GM12865 (cell line): ENCODE data around the gene MCC.
"Not testable (repeated sequence)": the region's sequence is repeated elsewhere in the genome, so short reads cannot be mapped to it uniquely, and the experiment has no call there.

Source experiments
- DNase-seq: peaks from one replicate; pipeline ENCODE4 v3.0.0; 2010; ENCODE audit warnings: low read depth
- H3K4me3 ChIP-seq: 2 replicates; pipeline ENCODE4 v1.5.1; 2011; ENCODE audit warnings: mild to moderate bottlenecking, low read depth, low read length, control low read depth
- TF ChIP-seq, protein P1 (sequence below): IDR thresholded peaks from 2 replicates; pipeline ENCODE4 v1.5.1; 2011; ENCODE audit warnings: low read length, control low read depth, low read depth, inconsistent platforms; ENCODE audit not compliant: insufficient read depth; ENCODE audit errors: missing control alignments

Gene MCC

DNA sequence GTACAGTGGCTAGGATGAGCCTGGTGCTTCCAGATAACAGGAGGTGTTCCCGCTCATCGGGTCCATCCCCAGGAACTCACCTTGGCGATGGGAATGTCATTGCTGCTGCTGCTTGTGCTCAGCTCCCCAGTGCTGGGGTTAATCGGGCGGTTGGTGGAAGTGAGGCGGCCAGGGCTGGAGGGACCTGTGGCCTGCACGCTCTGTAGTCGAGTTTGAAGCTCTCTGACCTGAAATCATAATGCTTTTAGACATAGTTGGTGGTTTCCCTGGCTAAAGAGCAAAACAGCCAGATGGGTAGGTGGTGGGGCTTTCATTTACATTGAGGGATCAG, 403.2 kb downstream of the MCC start:
- TF ChIP-seq, protein P1, sequence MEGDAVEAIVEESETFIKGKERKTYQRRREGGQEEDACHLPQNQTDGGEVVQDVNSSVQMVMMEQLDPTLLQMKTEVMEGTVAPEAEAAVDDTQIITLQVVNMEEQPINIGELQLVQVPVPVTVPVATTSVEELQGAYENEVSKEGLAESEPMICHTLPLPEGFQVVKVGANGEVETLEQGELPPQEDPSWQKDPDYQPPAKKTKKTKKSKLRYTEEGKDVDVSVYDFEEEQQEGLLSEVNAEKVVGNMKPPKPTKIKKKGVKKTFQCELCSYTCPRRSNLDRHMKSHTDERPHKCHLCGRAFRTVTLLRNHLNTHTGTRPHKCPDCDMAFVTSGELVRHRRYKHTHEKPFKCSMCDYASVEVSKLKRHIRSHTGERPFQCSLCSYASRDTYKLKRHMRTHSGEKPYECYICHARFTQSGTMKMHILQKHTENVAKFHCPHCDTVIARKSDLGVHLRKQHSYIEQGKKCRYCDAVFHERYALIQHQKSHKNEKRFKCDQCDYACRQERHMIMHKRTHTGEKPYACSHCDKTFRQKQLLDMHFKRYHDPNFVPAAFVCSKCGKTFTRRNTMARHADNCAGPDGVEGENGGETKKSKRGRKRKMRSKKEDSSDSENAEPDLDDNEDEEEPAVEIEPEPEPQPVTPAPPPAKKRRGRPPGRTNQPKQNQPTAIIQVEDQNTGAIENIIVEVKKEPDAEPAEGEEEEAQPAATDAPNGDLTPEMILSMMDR = no peak
- no peak overlapping the region for H3K4me3 ChIP-seq
- no peak for DNase-seq

DNA sequence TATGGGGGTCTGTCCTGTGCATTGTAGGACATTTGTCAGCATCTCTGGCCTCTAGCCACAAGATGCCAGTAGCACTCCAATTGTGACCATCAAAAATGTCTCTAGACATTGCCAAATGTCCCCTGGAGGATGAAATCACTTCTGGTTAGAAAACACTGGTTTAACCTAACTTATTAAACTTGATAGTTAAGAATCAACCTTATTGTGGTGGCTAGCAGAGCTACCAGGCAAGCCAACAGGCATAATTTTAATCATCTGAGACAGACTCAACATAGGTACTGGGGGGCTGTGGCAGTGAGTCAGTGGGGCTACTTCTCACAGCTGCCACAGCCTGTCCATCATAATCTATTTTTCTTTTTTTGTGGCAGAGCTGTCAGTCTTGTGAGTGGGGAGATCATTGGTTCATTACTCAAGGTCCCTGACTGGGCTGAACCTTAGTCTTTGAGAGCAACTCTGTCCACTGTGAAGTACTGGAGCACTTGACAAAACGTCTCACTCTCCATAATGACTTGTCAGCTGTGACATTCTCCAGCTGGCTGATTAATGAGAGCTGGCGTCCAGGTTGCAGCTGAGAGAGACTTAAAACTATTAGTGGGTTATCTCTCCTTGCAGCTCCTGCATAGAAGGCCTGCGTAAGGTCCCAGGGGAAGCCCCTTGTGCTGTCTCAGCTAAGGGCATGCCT, 403.7 kb downstream of the MCC start:
- TF ChIP-seq, protein P1 = no peak
- DNase-seq = no peak
- H3K4me3 ChIP-seq = no peak overlapping the region

GRCh38 chr5:113083481-113083880, 404.8 kb downstream of the MCC start:
- DNase-seq = no peak
- TF ChIP-seq, protein P1 = no peak
- no peak overlapping the region for H3K4me3 ChIP-seq

GRCh38 chr5:113082547-113082905, 405.7 kb downstream of the MCC start:
- TF ChIP-seq, protein P1 = no peak
- no peak for DNase-seq
- H3K4me3 ChIP-seq = no peak overlapping the region

DNA sequence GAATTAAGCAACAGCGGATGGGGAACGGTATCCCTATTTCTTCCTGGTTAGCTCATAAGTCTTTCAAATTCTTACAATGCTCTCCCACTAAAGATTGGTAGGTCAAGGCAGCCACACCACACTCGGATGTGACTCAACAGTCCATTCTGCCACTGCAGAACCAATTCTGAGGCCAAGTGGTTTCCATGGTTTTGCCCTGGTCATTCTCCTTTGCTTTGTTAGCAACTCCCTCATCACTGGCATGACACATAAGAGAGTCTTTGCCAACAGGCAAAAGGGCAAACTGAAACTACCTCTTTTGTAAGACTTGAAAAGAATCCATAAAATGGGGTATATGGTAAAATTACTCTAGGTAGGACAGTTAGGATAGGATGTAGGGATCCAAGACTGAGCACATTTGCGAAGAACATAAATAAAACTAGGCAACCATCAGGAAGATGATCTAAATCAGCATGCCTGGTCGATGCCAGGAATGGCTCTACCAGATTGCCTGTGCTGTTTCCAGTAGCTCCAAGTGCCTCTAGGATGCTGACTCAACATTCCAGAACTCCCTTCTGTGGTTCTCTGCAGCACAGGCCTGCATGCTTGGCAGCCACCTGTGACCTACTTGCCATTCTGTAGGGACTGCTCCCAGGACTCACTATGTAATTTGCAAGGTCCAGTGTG, 406.2 kb downstream of the MCC start:
- H3K4me3 ChIP-seq = no peak overlapping the region

DNA sequence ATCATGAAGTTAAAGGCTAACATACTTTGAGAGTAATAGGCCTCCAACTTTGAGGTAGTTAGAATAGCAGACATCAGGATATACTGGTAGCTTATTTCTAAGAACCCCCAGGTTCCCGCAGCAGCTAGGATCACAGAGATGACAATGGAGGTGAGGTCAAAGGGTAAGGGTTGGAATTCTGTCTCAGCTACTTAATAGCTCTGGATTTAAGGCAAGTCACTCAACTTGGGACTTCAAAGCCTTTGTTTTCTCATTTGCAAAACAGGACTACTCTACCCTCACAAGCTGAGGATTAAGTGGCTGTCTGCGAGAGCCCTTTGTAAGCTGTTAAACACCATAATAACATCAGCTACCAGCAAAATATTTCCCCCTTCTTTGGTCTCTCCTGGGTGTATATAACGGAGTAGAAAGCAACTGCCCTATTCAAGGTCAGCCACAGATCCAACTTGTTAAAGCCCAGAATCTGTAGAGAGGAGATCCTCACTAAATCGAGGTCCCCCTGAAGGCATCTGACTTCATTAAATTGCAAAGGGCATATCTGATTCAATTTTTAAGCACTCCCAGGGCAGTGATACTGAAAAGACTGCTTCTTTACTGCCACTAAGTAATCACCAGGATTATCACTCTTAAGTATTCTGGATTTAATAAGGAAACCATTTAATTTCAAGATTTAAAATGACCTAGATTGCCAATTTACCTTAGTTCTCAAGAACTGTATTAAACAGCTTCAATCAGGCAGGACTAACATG, 407.0 kb downstream of the MCC start:
- no peak for DNase-seq
- H3K4me3 ChIP-seq = no peak overlapping the region
- TF ChIP-seq, protein P1 = no peak

More for the DNA sequence above, 406.2 kb downstream of the MCC start:
- TF ChIP-seq, protein P1 = no peak
- no peak for DNase-seq

- not testable (repeated sequence) for H3K4me3 ChIP-seq, DNase-seq
Observed at GRCh38 chr5:113076649-113077048, 411.6 kb downstream of the MCC start.
